Measurements from ENCODE around the gene ELFN1. TPM values are rescaled to one million over a fixed set of nuclear protein-coding genes. Genes with fewer than 3 reads are reported as not detected.

ELFN1 gene
- polyA plus RNA-seq, 1 of the 3 experiments (the other 2 are of a cell fraction): 0.05 TPM

DNA sequence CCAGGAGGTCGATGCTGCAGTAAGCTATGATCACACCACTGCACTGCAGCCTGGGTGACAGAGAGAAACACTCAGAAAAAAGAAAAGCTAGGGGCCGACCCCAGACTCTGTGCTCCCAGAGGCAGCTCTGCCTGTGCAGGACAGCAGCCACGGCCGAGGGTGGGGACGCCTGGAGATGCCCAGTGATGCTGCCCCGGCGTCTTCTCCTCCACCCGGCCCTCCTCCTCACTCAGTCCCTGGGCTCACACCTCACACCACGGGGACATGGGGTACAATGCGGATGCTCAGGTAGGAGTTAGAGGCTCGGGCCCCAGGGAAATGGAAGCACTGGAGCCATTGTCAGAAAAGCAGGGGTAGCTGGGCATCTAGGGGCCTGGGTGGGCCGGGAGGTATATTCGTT lies 46.3 kb upstream of the ELFN1 start:
- no peak overlapping the region for H3K9ac ChIP-seq
- ChIA-PET CTCF (interaction anchor here (1.5 kb wide), 1 partner anchor 9 kb away, joined by 6 read pairs; no protein-coding TSS in a partner anchor), POLR2A (interaction anchor here (0.8 kb wide), 1 partner anchor 16 kb away, joined by 3 read pairs; no protein-coding TSS in a partner anchor)
- no peaks in the 10 kb centered on the region for H3K9me3 ChIP-seq
- 0 out of 2 replicates have a peak, but pooled peaks cover 4% of the 10 kb centered on the region for H3K27me3 ChIP-seq (ENCODE audit: insufficient read depth)
- 63% methylated on average over 13 of the region's 13 CpGs for WGBS (ENCODE audit: low lambda C conversion rate)
- no peaks in the 10 kb centered on the region for H3F3A ChIP-seq (replicated peaks; ENCODE audit: insufficient read depth)
- H3K27ac ChIP-seq (ENCODE audit: low read depth in 2 of 2, low read length in 1 of 2): no peak overlapping the region
- no peak for TF ChIP-seq EP300 (IDR thresholded peaks at IDR 0.05; ENCODE audit: borderline replicate concordance in 1 of 2, low read depth in 1 of 2, low read length in 1 of 2)
- TF ChIP-seq, protein P1, sequence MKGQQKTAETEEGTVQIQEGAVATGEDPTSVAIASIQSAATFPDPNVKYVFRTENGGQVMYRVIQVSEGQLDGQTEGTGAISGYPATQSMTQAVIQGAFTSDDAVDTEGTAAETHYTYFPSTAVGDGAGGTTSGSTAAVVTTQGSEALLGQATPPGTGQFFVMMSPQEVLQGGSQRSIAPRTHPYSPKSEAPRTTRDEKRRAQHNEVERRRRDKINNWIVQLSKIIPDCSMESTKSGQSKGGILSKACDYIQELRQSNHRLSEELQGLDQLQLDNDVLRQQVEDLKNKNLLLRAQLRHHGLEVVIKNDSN (IDR thresholded peaks at IDR 0.05; ENCODE audit: borderline replicate concordance, low read depth): no peak
- TF ChIP-seq POLR2AphosphoS5 (IDR thresholded peaks at IDR 0.05; ENCODE audit: low read depth, low read length): no peak
- no peak for TF ChIP-seq RCOR1 (IDR thresholded peaks at IDR 0.05; ENCODE audit: low read length)
- TF ChIP-seq TEAD4 (IDR thresholded peaks at IDR 0.05; ENCODE audit: borderline replicate concordance, insufficient read depth): no peak
- no peak for TF ChIP-seq TAF1 (IDR thresholded peaks at IDR 0.05; ENCODE audit: borderline replicate concordance, low read depth, low read length)
- no peak for TF ChIP-seq FOXJ3 (CRISPR knock-in tag; IDR thresholded peaks at IDR 0.05)
- TF ChIP-seq, protein P2, sequence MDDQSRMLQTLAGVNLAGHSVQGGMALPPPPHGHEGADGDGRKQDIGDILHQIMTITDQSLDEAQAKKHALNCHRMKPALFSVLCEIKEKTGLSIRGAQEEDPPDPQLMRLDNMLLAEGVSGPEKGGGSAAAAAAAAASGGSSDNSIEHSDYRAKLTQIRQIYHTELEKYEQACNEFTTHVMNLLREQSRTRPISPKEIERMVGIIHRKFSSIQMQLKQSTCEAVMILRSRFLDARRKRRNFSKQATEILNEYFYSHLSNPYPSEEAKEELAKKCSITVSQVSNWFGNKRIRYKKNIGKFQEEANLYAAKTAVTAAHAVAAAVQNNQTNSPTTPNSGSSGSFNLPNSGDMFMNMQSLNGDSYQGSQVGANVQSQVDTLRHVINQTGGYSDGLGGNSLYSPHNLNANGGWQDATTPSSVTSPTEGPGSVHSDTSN (IDR thresholded peaks at IDR 0.05): no peak
- no peak for TF ChIP-seq SMC3 (IDR thresholded peaks at IDR 0.05; ENCODE audit: low read depth, low read length)
- TF ChIP-seq, protein P3, sequence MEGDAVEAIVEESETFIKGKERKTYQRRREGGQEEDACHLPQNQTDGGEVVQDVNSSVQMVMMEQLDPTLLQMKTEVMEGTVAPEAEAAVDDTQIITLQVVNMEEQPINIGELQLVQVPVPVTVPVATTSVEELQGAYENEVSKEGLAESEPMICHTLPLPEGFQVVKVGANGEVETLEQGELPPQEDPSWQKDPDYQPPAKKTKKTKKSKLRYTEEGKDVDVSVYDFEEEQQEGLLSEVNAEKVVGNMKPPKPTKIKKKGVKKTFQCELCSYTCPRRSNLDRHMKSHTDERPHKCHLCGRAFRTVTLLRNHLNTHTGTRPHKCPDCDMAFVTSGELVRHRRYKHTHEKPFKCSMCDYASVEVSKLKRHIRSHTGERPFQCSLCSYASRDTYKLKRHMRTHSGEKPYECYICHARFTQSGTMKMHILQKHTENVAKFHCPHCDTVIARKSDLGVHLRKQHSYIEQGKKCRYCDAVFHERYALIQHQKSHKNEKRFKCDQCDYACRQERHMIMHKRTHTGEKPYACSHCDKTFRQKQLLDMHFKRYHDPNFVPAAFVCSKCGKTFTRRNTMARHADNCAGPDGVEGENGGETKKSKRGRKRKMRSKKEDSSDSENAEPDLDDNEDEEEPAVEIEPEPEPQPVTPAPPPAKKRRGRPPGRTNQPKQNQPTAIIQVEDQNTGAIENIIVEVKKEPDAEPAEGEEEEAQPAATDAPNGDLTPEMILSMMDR (IDR thresholded peaks at IDR 0.05): no peak
- no peak for TF ChIP-seq RFX5 (IDR thresholded peaks at IDR 0.05; ENCODE audit: low read length)
- TF ChIP-seq MXI1 (IDR thresholded peaks at IDR 0.05; ENCODE audit: low read depth, low read length): no peak
- TF ChIP-seq RAD21 (IDR thresholded peaks at IDR 0.05; ENCODE audit: low read length): no peak
- TF ChIP-seq TCF12 (IDR thresholded peaks at IDR 0.05): no peak
- TF ChIP-seq, protein P4, sequence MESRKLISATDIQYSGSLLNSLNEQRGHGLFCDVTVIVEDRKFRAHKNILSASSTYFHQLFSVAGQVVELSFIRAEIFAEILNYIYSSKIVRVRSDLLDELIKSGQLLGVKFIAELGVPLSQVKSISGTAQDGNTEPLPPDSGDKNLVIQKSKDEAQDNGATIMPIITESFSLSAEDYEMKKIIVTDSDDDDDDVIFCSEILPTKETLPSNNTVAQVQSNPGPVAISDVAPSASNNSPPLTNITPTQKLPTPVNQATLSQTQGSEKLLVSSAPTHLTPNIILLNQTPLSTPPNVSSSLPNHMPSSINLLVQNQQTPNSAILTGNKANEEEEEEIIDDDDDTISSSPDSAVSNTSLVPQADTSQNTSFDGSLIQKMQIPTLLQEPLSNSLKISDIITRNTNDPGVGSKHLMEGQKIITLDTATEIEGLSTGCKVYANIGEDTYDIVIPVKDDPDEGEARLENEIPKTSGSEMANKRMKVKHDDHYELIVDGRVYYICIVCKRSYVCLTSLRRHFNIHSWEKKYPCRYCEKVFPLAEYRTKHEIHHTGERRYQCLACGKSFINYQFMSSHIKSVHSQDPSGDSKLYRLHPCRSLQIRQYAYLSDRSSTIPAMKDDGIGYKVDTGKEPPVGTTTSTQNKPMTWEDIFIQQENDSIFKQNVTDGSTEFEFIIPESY (IDR thresholded peaks at IDR 0.05; ENCODE audit: borderline replicate concordance, low read depth): no peak
- no peak for TF ChIP-seq EZH2phosphoT487 (IDR thresholded peaks at IDR 0.05; ENCODE audit: borderline replicate concordance, low read depth)
- no peak for TF ChIP-seq RXRA (IDR thresholded peaks at IDR 0.05; ENCODE audit: borderline replicate concordance, low read depth)
- no peak overlapping the region for H2AFZ ChIP-seq (ENCODE audit: low read depth)
- DNase-seq: peak; percentile 28
- no peaks in the 10 kb centered on the region for H4K20me1 ChIP-seq (ENCODE audit: insufficient read depth)
- H3K4me3 ChIP-seq (ENCODE audit: low read depth in 2 of 2, low read length in 1 of 2): no peak overlapping the region
- peaks cover 0 to 7% of the 10 kb centered on the region in 2 experiments; a peak in 1 of 4 replicates for H3K4me1 ChIP-seq (ENCODE audit: control insufficient read depth in 1 of 2, insufficient read depth in 2 of 2, low read depth in 1 of 2, low read length in 1 of 2)
- H3K36me3 ChIP-seq (replicated peaks in 1 of 2; ENCODE audit: control insufficient read depth in 1 of 2, insufficient read depth in 2 of 2, low read length in 1 of 2): no peaks in the 10 kb centered on the region
- no peak overlapping the region for H3K4me2 ChIP-seq
- H3K9me2 ChIP-seq: no peaks in the 10 kb centered on the region
- H3K79me2 ChIP-seq (ENCODE audit: insufficient read depth): no peaks in the 10 kb centered on the region
